HEK293 (cell line): ENCODE measurements around the gene TTC31.
A peak's percentile ranks its signal among the peaks of the same experiment; 100 is the strongest.

ENCODE experiments used
- EGR2 ChIP-seq: fragments of 450-650 bp; formaldehyde crosslinking; IDR thresholded peaks from 2 replicates; pipeline ENCODE4 v1.5.1; 2016; ENCODE audit warnings: low read depth, missing biosample characterization, missing genetic modification characterization
- GLI2 ChIP-seq: fragments of 450-650 bp; formaldehyde crosslinking; IDR thresholded peaks from 2 replicates; pipeline ENCODE4; 2017; ENCODE audit warnings: missing biosample characterization, missing genetic modification characterization, low read depth, borderline replicate concordance
- OVOL3 ChIP-seq: fragments of 450-650 bp; formaldehyde crosslinking; IDR thresholded peaks from 2 replicates; pipeline ENCODE4 v1.5.1; 2016; ENCODE audit warnings: missing biosample characterization, missing genetic modification characterization
- SP2 ChIP-seq: fragments of 450-650 bp; formaldehyde crosslinking; IDR thresholded peaks from 2 replicates; pipeline ENCODE4 v1.5.1; 2016; ENCODE audit warnings: missing biosample characterization, missing genetic modification characterization
- TCF7L2 ChIP-seq: IDR thresholded peaks from 2 replicates; pipeline ENCODE4 v1.6.1; 2011; ENCODE audit warnings: low read depth, mild to moderate bottlenecking, inconsistent platforms, low read length, moderate library complexity, borderline replicate concordance
- YY2 ChIP-seq: fragments of 450-650 bp; formaldehyde crosslinking; IDR thresholded peaks from 2 replicates; pipeline ENCODE4 v1.5.1; 2016; ENCODE audit warnings: missing biosample characterization, missing genetic modification characterization
- ZEB2 ChIP-seq: fragments of 450-650 bp; formaldehyde crosslinking; IDR thresholded peaks from 2 replicates; pipeline ENCODE4 v1.5.1; 2016; ENCODE audit warnings: missing biosample characterization, missing genetic modification characterization
- ZFHX2 ChIP-seq: fragments of 450-650 bp; formaldehyde crosslinking; conservative IDR thresholded peaks from 2 replicates; pipeline ENCODE4 v1.5.1; 2016; ENCODE audit warnings: missing biosample characterization, missing genetic modification characterization
- ZFP3 ChIP-seq: fragments of 450-650 bp; formaldehyde crosslinking; IDR thresholded peaks from 2 replicates; pipeline ENCODE4 v1.5.1; 2016; ENCODE audit warnings: low read depth, missing biosample characterization, missing genetic modification characterization
- ZNF10 ChIP-seq: fragments of 450-650 bp; formaldehyde crosslinking; IDR thresholded peaks from 2 replicates; pipeline ENCODE4 v1.5.1; 2017; ENCODE audit warnings: missing biosample characterization, missing genetic modification characterization
- ZNF140 ChIP-seq: fragments of 450-650 bp; formaldehyde crosslinking; IDR thresholded peaks from 2 replicates; pipeline ENCODE4 v1.5.1; 2016; ENCODE audit warnings: missing biosample characterization, missing genetic modification characterization
- ZNF2 ChIP-seq: fragments of 450-650 bp; formaldehyde crosslinking; IDR thresholded peaks from 2 replicates; pipeline ENCODE4 v1.5.1; 2016; ENCODE audit warnings: missing biosample characterization, missing genetic modification characterization
- ZNF202 ChIP-seq: fragments of 450-650 bp; formaldehyde crosslinking; IDR thresholded peaks from 2 replicates; pipeline ENCODE4 v1.5.1; 2016; ENCODE audit warnings: missing biosample characterization, missing genetic modification characterization, borderline replicate concordance
- ZNF24 ChIP-seq: fragments of 450-650 bp; formaldehyde crosslinking; IDR thresholded peaks from 2 replicates; pipeline ENCODE4 v1.5.1; 2016; ENCODE audit warnings: missing biosample characterization, missing genetic modification characterization
- ZNF341 ChIP-seq: fragments of 450-650 bp; formaldehyde crosslinking; IDR thresholded peaks from 2 replicates; pipeline ENCODE4; 2016; ENCODE audit warnings: low read depth, missing biosample characterization, missing genetic modification characterization
- ZNF514 ChIP-seq: fragments of 450-650 bp; formaldehyde crosslinking; IDR thresholded peaks from 2 replicates; pipeline ENCODE4 v1.5.1; 2016; ENCODE audit warnings: missing biosample characterization, missing genetic modification characterization
- ZNF561 ChIP-seq: fragments of 450-650 bp; IDR thresholded peaks from 2 replicates; pipeline ENCODE4 v1.5.1; 2018; ENCODE audit warnings: missing biosample characterization, missing genetic modification characterization, borderline replicate concordance
- ZNF768 ChIP-seq: fragments of 450-650 bp; formaldehyde crosslinking; IDR thresholded peaks from 2 replicates; pipeline ENCODE4 v1.5.1; 2018; ENCODE audit warnings: missing biosample characterization, mild to moderate bottlenecking, missing genetic modification characterization
- ZNF777 ChIP-seq: fragments of 450-650 bp; formaldehyde crosslinking; IDR thresholded peaks from 2 replicates; pipeline ENCODE4 v1.5.1; 2017; ENCODE audit warnings: missing biosample characterization, missing genetic modification characterization, borderline replicate concordance
- TF ChIP-seq, protein P1 (sequence below): fragments of 450-650 bp; formaldehyde crosslinking; IDR thresholded peaks from 2 replicates; pipeline ENCODE4 v1.5.1; 2016; ENCODE audit warnings: missing biosample characterization, missing genetic modification characterization, low read depth
- TF ChIP-seq, protein P2 (sequence below): fragments of 450-650 bp; formaldehyde crosslinking; IDR thresholded peaks from 2 replicates; pipeline ENCODE4 v1.5.1; 2016; ENCODE audit warnings: missing biosample characterization, missing genetic modification characterization
- TF ChIP-seq, protein P3 (sequence below): fragments of 450-650 bp; formaldehyde crosslinking; IDR thresholded peaks from 2 replicates; pipeline ENCODE4 v1.5.1; 2016; ENCODE audit warnings: missing biosample characterization, missing genetic modification characterization
- TF ChIP-seq, protein P4 (sequence below): fragments of 450-650 bp; formaldehyde crosslinking; IDR thresholded peaks from 2 replicates; pipeline ENCODE4 v1.5.1; 2017; ENCODE audit warnings: missing biosample characterization, missing genetic modification characterization
- TF ChIP-seq, protein P5 (sequence below): fragments of 450-650 bp; formaldehyde crosslinking; IDR thresholded peaks from 2 replicates; pipeline ENCODE4 v1.5.1; 2016; ENCODE audit warnings: missing biosample characterization, missing genetic modification characterization
- TF ChIP-seq, protein P6 (sequence below): fragments of 450-650 bp; formaldehyde crosslinking; IDR thresholded peaks from 2 replicates; pipeline ENCODE4 v1.5.1; 2017; ENCODE audit warnings: missing biosample characterization, mild to moderate bottlenecking, missing genetic modification characterization, moderate library complexity

Gene TTC31

DNA sequence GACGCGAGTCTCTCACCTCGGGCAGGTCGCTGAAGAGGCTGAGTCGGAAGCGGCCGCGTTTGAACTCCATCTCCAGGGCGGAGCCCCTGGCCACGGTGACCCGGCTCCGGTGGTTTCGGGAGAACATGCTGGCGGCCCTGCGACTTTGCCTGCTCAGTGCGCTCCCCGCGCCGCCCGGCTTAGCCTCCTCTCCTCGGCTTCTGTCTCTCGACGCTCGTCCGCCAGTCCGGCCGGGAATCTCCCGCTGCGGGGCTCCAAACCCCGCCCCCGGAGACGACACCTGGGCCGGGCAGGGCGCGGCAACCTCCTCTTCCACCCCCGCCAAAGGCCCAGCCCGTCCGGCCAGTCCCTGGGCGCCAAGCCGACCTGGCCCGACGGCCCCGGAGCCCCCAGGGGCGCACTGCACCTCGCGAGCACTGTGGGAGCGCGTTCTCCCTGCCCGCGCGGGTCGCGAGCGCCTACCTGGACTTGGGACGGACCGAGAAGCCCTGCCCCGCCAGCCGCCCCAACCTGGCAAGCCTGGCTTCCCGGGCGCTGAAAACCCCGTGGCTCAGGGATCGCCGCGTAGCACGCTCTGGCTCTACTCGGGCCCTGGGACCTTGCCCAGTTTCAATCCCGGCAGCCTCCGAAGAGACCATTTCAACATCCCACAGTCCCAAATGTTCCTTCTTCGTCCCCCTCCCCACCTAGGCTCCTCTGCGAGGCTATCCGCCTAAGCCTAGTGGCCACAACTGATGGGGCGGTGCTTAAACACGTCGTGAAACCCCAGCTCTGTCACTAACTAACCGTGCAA, 41.0 kb upstream of the TTC31 start, which contains the start of gene RTKN (continued):
- TF ChIP-seq ZNF777 (tag by site-specific recombination) (no peak; the same call in 1 of the 2 replicates), ZNF514 (tag by site-specific recombination) (no peak), EGR2 (tag by site-specific recombination) (peak; percentile 70), ZFP3 (tag by site-specific recombination) (no peak), ZFHX2 (tag by site-specific recombination) (peak; percentile 76), ZNF768 (tag by site-specific recombination) (no peak), ZNF10 (tag by site-specific recombination) (no peak), ZEB2 (tag by site-specific recombination) (peak; percentile 59), ZNF561 (tag by site-specific recombination) (no peak), SP2 (peak; percentile 67), ZNF140 (tag by site-specific recombination) (no peak), ZNF24 (tag by site-specific recombination) (no peak), GLI2 (tag by site-specific recombination) (no peak), ZNF341 (tag by site-specific recombination) (no peak), TCF7L2 (no peak), ZNF202 (tag by site-specific recombination) (no peak), YY2 (no peak), OVOL3 (tag by site-specific recombination) (no peak), ZNF2 (no peak)
- TF ChIP-seq, protein P1, sequence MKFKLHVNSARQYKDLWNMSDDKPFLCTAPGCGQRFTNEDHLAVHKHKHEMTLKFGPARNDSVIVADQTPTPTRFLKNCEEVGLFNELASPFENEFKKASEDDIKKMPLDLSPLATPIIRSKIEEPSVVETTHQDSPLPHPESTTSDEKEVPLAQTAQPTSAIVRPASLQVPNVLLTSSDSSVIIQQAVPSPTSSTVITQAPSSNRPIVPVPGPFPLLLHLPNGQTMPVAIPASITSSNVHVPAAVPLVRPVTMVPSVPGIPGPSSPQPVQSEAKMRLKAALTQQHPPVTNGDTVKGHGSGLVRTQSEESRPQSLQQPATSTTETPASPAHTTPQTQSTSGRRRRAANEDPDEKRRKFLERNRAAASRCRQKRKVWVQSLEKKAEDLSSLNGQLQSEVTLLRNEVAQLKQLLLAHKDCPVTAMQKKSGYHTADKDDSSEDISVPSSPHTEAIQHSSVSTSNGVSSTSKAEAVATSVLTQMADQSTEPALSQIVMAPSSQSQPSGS (tag by site-specific recombination), result no peak
- TF ChIP-seq, protein P2, sequence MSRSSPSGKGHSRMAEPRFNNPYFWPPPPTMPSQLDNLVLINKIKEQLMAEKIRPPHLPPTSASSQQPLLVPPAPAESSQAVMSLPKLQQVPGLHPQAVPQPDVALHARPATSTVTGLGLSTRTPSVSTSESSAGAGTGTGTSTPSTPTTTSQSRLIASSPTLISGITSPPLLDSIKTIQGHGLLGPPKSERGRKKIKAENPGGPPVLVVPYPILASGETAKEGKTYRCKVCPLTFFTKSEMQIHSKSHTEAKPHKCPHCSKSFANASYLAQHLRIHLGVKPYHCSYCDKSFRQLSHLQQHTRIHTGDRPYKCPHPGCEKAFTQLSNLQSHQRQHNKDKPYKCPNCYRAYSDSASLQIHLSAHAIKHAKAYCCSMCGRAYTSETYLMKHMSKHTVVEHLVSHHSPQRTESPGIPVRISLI (tag by site-specific recombination), result no peak
- TF ChIP-seq, protein P3, sequence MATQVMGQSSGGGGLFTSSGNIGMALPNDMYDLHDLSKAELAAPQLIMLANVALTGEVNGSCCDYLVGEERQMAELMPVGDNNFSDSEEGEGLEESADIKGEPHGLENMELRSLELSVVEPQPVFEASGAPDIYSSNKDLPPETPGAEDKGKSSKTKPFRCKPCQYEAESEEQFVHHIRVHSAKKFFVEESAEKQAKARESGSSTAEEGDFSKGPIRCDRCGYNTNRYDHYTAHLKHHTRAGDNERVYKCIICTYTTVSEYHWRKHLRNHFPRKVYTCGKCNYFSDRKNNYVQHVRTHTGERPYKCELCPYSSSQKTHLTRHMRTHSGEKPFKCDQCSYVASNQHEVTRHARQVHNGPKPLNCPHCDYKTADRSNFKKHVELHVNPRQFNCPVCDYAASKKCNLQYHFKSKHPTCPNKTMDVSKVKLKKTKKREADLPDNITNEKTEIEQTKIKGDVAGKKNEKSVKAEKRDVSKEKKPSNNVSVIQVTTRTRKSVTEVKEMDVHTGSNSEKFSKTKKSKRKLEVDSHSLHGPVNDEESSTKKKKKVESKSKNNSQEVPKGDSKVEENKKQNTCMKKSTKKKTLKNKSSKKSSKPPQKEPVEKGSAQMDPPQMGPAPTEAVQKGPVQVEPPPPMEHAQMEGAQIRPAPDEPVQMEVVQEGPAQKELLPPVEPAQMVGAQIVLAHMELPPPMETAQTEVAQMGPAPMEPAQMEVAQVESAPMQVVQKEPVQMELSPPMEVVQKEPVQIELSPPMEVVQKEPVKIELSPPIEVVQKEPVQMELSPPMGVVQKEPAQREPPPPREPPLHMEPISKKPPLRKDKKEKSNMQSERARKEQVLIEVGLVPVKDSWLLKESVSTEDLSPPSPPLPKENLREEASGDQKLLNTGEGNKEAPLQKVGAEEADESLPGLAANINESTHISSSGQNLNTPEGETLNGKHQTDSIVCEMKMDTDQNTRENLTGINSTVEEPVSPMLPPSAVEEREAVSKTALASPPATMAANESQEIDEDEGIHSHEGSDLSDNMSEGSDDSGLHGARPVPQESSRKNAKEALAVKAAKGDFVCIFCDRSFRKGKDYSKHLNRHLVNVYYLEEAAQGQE (tag by site-specific recombination), result no peak
- TF ChIP-seq, protein P4, sequence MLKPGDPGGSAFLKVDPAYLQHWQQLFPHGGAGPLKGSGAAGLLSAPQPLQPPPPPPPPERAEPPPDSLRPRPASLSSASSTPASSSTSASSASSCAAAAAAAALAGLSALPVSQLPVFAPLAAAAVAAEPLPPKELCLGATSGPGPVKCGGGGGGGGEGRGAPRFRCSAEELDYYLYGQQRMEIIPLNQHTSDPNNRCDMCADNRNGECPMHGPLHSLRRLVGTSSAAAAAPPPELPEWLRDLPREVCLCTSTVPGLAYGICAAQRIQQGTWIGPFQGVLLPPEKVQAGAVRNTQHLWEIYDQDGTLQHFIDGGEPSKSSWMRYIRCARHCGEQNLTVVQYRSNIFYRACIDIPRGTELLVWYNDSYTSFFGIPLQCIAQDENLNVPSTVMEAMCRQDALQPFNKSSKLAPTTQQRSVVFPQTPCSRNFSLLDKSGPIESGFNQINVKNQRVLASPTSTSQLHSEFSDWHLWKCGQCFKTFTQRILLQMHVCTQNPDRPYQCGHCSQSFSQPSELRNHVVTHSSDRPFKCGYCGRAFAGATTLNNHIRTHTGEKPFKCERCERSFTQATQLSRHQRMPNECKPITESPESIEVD (tag by site-specific recombination), result no peak
- TF ChIP-seq, protein P5, sequence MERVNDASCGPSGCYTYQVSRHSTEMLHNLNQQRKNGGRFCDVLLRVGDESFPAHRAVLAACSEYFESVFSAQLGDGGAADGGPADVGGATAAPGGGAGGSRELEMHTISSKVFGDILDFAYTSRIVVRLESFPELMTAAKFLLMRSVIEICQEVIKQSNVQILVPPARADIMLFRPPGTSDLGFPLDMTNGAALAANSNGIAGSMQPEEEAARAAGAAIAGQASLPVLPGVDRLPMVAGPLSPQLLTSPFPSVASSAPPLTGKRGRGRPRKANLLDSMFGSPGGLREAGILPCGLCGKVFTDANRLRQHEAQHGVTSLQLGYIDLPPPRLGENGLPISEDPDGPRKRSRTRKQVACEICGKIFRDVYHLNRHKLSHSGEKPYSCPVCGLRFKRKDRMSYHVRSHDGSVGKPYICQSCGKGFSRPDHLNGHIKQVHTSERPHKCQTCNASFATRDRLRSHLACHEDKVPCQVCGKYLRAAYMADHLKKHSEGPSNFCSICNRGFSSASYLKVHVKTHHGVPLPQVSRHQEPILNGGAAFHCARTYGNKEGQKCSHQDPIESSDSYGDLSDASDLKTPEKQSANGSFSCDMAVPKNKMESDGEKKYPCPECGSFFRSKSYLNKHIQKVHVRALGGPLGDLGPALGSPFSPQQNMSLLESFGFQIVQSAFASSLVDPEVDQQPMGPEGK, result peak; percentile 79
- TF ChIP-seq, protein P6, sequence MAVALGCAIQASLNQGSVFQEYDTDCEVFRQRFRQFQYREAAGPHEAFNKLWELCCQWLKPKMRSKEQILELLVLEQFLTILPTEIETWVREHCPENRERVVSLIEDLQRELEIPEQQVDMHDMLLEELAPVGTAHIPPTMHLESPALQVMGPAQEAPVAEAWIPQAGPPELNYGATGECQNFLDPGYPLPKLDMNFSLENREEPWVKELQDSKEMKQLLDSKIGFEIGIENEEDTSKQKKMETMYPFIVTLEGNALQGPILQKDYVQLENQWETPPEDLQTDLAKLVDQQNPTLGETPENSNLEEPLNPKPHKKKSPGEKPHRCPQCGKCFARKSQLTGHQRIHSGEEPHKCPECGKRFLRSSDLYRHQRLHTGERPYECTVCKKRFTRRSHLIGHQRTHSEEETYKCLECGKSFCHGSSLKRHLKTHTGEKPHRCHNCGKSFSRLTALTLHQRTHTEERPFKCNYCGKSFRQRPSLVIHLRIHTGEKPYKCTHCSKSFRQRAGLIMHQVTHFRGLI, result 0 out of 2 replicates have a peak, but pooled peaks have one; percentile 33
